GM12872 (cell line): ENCODE measurements around the gene GBF1.

ENCODE experiments used
- TF ChIP-seq, protein P1 (sequence below): IDR thresholded peaks from 3 replicates; pipeline ENCODE4 v1.5.1; 2011; ENCODE audit warnings: low read depth, mild to moderate bottlenecking, low read length, moderate library complexity; ENCODE audit not compliant: insufficient read depth

GBF1 gene

DNA sequence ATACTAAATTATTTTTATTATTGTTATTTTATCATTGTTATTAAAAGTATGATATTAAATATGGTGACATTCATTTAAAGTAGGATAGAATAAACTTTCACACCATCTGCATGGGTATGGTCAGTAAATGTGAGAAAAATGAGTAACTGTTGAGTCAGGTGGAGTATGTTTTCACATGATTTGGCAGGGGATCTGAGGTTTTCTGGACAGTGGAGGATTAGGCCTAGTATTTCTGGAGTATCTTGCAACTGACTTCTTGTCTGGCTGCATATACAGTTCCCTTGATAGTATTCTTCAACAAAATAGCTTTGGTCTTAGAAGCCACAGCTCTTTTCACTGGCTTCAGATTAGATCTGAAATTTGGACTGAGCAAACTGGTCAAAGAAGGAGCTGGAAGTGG lies 54.5 kb downstream of the GBF1 start:
- TF ChIP-seq, protein P1, sequence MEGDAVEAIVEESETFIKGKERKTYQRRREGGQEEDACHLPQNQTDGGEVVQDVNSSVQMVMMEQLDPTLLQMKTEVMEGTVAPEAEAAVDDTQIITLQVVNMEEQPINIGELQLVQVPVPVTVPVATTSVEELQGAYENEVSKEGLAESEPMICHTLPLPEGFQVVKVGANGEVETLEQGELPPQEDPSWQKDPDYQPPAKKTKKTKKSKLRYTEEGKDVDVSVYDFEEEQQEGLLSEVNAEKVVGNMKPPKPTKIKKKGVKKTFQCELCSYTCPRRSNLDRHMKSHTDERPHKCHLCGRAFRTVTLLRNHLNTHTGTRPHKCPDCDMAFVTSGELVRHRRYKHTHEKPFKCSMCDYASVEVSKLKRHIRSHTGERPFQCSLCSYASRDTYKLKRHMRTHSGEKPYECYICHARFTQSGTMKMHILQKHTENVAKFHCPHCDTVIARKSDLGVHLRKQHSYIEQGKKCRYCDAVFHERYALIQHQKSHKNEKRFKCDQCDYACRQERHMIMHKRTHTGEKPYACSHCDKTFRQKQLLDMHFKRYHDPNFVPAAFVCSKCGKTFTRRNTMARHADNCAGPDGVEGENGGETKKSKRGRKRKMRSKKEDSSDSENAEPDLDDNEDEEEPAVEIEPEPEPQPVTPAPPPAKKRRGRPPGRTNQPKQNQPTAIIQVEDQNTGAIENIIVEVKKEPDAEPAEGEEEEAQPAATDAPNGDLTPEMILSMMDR, result no peak

DNA sequence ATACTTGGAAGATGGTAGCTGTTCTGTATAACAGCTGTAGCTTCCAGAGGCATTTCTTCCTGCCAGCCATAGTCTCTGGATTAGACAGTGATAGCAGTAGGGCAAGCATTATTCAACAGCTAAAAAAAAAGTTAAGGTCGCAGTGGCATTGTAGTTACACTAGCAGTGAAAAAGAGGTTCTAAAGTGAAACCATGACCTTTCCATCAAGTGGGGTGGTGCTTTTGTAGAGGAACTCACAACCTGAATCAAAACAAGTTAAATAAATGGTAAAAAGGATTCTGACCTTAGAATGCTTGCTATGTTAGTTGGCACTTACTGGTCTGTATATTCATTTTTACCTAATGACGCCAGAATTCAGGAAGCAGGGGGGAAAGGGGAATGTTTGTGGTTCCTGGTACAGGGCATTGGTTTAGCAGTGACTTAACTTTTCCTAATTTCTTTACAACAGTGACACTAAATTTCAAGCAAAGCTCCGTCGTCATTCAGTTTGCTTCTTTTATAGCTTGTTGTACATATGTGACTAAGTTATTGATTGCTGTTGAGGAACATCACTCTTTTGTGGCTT lies 55.0 kb downstream of the GBF1 start:
- TF ChIP-seq, protein P1, result no peak

- TF ChIP-seq, protein P1, result no peak
These were observed 57.3 kb downstream of the GBF1 start for GRCh38 chr10:102302611-102303010.

DNA sequence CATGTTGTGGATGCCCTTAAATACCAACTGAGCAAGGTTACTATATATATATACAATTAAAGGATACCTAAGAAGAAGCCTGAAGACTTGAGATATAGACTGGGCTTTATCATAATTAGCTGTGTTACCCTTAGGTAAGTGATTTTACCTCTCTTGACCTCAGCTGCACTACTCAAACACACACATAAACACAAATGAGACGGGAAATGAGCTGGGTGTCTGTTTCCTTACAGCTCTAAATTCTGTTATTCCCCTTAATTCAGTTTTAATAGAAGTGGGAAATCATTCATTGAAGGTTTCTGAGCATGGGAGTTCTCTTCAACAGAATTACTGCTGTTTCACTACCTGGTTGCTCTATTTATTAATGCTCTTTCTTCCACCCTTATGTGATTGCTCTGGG lies 60.7 kb downstream of the GBF1 start:
- TF ChIP-seq, protein P1, result no peak

DNA sequence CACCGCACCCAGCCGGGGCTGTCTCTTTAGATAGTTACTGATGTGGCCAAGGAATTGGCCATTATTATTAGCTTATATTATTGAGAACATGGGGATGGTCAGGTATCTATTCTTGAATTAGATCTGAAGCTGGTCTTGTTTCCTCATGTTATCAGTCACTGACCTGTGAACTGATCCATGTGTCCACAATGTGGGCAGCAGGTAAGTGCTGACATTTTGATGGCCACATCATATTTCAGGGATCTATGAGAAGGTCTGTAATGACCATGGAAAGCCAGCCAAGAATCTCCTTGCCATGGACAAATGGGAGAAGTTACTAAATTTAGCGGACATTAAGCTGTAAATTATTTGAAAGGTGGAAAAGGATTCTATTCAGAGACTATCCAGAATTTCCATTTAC lies 61.4 kb downstream of the GBF1 start:
- TF ChIP-seq, protein P1, result no peak

- TF ChIP-seq, protein P1, result no peak
These were observed 63.9 kb downstream of the GBF1 start for GRCh38 chr10:102309236-102309635.

DNA sequence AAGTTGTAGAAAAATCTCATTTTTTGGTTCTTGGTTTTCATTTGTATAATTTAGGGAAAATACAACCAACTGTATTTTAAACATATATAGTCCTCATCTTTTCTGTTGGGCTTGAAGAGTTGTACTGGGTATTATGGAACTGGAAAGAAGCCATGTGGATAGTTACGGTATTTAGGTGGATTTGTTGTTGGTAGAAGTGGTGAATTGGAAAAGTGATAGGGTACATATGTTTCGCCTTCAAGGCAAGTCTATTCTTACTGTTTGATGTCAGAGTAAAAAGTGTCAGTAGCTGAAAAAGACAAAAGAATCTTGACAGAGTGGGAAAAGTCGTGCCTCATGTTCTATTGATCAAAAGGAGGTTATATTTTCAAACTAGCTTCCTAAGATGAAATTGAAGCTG lies 64.6 kb downstream of the GBF1 start:
- TF ChIP-seq, protein P1, result no peak

- TF ChIP-seq, protein P1, result no peak
These were observed 65.2 kb downstream of the GBF1 start for GRCh38 chr10:102310361-102311024.
